HG03571 (cell line): Measurements from ENCODE around the gene NSRP1.
"Not testable (repeated sequence)": the region's sequence is repeated elsewhere in the genome, so short reads cannot be mapped to it uniquely, and the experiment has no call there.

Experiments used
- ATAC-seq: cut with Tn5 transposase; IDR thresholded peaks from one replicate; pipeline ENCODE4 v1.9.1; 2021; ENCODE audit not compliant: unreplicated experiment

The NSRP1 gene

DNA sequence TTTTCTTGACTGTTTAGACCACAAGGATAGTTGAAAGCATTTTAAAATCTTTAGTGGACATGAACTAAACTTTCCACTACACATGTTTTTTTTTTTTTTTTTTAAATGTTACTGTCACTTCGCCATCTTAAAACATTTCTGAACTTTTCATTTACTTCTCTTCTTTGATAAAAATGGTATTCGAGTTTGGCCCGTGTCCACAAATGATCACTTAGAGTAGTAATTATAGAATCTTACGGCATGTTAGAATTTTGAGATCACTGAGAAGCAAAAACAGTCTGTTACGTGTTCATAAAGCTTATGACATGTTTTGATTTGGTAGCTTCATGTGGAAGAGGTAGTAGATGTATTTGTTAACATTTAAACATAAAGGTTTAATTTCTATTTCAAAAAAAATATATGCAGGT, 1.1 kb downstream of the NSRP1 start:
- ATAC-seq: no peak

DNA sequence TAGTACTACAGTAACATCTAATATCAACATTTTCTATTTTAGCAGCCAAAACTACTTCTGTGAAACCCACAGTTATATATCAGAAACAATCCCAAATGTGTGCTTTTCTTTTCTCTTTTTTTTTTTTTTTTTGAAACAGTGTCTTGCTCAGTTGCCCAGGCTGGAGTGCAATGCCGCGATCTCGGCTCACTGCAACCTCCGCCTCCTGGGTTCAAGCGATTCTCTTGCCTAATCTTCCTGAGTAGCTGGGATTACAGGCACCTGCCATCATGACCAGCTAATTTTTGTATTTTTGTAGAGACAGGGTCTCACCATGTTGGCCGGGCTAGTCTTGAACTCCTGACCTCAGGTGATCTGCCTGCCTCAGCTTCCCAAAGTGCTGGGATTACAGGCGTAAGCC, 2.0 kb downstream of the NSRP1 start:
- ATAC-seq: not testable (repeated sequence)

DNA sequence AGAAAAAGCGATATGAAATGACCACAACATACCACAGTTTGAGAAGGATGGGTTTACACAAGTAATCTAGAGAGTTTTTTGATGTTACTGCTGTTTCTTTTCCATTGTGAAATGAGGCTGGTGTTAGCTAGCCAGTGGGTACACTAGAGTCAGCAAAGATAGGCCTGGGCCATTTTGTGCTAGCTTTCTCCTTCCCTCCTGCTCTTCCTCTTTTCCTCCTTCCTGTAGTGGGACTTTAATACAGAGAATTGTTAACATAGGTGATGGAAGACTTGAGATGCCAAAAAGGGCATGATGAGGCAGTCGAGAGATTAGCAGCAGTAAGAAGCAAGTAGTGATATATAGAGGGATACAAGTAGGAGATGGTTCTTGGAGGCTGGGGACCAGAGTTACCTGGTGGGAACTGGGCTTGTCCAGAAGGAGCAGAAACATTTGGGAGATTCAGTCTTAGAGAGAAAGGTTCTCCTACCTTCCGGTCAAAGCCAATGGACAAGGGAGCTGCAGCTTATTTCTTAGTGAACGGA, 7.7 kb downstream of the NSRP1 start:
- no peak for ATAC-seq

DNA sequence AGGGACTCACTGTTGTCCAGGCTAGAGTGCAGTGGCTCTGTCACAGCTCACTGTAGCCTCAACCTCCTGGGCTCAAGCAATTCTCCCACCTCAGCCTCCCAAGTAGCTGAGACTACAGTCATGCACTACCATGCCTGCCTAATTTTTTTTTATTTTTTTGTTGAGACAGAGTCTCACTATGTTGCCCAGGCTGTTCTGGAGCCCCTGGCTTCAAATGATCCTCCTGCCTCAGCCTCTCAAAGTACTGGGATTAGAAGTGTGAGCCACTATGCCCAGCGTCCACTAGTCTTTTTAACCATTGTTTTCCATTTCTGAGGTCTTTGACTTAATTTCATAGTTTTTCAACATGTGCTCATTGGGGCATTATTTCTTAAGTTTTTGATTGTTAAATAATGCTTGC, 13.5 kb downstream of the NSRP1 start:
- no peak for ATAC-seq

DNA sequence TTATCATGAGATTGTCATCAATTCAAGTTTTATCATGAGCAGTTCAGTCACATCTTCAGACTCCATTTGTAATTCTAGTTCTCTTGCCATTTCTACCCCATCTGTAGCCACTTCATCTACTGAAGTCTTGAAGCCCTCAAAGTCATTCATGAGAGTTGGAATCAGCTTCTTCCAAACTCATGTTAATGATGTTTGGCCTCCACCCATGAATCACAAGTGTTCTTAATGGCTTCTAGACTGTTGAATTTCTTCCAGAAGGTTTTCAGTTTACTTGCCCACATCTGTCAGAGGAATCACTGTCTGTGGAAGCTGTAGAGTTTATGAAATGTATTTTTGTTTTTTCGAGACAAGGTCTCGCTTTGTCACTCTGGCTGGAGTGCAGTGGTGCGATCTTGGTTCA, 16.0 kb downstream of the NSRP1 start:
- ATAC-seq: no peak

DNA sequence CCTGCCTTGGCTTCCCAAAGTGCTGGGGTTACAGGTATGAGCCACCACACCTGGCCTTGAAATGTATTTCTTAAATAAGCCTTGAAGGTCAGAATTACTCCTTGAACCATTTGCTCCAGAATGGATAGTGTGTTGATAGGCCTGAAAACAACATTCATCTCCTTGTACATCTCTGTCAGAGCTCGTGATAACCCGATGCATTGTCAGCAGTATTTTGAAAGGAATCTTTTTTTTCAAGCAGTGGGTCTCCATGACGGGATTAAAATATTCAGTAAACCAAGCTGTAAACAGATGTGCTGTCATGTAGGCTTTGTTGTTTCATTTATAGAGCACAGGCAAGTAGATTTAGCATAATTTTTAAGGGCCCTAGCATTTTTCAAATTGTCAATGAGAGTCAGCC, 16.6 kb downstream of the NSRP1 start:
- no peak for ATAC-seq

DNA sequence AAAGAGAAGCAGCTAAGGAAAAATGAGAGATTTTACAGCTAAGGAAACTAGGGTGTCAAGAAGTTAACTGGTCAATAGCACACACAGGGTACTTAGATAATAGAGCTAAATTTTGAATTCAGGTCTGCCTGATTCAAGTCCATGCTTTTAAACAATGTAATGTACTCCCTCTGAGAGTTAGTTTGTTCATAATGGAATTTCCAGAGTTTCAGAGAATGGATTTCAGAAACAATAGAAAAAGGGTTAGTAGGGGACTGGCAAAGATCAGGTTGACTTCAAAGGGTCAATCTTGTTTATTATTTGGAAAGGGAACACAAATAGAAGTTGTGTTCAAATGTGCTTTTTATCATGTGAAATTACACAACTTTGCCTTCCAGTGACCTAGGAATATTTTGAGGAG, 17.9 kb downstream of the NSRP1 start:
- ATAC-seq: no peak

DNA sequence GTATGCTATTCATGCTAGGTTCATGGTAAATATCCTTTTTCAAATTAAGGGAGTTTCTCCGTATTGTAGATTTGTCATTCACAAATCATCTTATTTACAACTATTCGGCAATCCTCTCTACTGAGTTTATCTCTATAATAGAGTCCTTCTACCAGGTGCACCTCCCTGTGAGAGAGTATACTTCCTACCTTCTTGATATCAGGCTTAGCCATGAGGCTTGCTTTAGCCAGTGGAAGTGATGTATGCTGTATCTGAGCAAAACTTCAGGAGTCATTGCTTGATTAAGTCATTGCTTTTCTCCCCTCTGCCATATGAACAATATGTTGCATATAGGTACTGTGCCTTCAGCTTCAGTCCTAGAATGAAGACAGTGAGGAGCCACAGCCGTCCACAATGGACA, 20.5 kb downstream of the NSRP1 start:
- no peak for ATAC-seq

DNA sequence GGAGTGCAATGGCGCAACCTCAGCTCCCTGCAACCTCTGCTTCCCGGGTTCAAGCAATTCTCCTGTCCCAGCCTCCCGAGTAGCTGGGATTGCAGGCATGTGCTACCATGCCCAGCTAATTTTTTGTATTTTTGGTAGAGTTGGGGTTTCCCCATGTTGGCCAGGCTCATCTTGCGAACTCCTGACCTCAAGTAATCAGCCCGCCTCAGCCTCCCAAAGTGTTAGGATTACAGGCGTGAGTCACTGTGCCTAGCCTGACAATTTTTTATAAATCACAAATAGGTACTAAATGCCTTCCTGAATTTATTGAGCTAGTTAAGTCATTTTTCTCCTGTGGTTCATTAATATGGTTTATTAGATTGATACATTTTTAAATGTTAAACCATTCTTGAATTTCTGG, 31.2 kb downstream of the NSRP1 start:
- not testable (repeated sequence) for ATAC-seq

DNA sequence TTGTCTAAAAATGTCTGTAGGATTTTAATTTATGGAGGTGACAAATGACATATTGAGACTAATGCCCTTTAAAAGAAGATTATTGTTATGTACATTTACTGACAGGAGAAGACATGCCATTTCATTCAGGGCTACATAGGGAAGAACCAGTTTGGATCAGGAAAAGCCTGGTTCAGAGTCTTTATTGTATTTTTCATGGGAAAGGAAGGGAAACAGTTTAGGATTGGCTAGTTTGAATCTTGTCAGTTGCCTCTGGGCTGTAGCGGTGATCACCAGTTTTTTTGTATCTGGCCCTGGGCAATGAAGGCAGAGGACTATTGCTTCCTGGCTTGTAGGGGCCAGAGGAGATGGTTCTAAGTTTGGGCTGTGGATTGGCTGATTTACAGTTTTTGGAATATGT, 31.8 kb downstream of the NSRP1 start:
- ATAC-seq: no peak

DNA sequence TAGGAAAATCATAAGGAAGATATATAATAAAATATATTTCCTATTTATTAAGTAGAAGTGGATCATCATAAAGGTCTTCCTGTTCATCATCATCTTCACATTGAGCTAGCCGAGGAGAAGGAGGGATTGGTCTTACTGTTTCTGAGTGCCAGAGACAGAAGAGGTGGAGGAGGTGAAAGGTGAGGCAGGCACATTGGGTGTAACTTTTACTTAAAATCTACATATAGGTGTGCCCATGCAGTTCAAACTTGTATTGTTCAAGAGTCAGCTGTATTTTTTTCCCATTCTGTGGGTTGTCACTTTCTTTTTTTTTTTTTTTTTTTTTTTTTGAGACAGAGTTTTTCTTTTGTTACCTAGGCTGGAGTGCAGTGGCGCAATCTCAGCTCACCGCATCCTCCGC, 34.9 kb downstream of the NSRP1 start:
- ATAC-seq: no peak

DNA sequence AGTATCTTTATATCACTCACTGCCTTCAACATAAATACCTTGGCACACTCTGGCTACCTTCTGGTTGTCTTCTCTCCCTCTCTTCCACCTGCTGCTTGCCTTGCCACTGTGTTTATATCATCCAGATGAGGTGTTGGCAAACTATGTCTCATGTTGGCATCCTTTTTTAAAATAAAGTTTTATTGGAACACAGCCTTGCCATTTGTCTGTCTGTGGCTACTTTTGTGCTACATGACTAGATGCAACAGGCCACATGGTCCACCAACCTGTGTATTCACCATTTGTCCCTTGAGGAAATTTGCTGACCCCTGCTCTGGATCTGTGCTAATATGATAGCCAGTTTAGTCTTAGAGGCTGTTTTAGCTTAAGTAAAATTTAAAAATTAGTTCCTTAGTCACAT, 36.8 kb downstream of the NSRP1 start:
- no peak for ATAC-seq

DNA sequence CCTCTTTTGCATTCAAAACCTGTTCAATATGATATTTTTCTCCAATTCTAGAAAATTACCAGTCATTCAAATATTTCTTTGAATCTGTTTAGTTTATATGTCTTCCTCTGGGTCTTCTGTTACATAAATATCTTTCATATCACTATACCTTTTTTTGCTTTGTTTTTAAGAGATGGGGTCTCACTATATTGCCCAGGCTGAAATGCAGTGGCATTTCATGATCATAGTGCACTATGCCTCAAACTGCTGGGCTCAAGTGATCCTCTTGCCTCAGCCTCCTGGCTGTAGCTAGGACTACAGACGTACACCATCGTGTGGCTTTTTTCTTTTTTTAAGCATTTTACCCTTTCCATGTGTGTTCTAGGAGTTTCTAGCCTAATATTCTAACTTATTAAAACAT, 38.8 kb downstream of the NSRP1 start:
- no peak for ATAC-seq

DNA sequence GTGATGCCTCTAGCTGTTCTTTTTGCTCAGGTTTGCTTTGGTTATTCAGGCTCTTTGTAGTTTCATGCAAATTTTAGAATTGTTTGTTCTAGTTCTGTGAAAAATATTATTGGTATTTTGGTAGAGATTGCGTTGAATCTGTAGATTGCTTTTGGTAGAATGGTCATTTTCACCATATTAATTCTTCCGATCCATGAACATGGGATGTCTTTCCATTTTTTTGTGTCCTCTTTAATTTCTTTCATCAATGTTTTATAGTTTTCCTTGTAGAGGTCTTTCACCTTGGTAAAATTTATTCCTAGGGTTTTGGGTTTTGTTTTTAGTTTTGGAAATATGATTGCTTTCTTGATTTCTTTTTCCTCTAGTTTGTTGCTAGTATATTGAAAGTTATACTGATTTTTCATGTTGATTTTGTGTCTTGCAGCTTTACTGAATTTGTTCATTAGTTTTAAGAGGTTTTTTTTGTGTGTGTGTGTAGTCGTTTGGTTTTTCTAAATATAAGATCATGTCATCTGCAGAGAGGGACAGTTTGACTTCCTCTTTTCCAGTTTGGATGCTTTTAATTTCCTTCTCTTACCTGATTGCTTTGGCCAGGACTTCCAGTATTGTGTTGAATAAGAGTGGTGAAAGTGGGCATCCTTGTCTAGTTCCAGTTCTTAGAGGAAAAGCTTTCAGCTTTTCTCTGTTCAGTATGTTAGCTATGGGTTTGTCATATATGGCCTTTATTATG, 42.4 kb downstream of the NSRP1 start:
- no peak for ATAC-seq

DNA sequence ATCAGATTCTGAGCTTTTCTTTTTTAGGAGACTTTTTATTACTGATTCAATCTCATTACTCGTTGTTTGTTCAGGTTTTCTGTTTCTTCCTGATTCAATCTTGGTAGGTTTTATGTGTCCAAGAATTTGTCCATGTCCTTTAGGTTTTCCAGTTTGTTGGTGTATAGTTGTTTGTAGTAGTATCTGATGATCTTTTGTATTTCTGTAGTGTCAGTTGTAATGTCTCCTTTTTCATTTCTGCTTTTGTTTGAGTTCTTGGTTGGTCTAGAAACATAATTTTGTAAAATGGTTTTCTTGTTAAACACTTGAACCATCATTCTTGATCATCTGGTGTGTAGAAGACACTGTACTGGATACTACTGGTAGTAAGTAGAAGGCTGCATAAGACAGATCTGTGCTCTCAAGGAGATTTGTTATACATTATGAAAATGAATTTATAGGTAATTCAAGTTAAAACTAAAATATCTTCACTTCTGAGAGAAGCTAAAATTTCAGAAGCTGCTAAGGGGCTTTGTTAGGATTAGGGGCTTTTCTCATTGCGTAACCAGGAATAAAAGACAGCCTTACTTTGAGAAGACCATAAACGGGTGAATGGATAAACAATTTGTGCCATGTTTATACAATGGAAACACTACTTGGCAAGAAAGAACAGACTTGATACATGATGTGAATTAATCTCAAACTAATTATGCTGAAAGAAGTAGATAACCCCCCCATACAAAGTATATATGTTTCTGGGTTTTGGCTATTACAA, 44.0 kb downstream of the NSRP1 start:
- ATAC-seq: no peak

DNA sequence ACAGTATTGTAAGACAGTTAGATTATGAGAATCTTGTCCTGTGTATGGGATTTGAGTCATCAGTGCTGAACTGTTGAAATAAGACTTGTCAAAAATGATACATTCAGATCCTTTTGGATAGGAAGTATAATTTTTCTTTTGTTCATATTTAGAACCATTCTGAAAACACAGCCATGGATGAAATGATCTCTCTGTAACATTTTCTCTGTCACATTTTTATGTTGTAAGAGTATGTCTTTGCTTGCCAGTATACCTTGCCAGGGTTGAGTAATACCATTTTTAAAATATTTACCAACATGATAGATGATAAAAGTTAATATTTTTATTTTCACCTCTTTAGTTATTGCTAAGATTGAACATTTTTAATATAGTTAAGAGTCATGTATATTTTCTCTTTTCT, 45.0 kb downstream of the NSRP1 start:
- ATAC-seq: no peak

DNA sequence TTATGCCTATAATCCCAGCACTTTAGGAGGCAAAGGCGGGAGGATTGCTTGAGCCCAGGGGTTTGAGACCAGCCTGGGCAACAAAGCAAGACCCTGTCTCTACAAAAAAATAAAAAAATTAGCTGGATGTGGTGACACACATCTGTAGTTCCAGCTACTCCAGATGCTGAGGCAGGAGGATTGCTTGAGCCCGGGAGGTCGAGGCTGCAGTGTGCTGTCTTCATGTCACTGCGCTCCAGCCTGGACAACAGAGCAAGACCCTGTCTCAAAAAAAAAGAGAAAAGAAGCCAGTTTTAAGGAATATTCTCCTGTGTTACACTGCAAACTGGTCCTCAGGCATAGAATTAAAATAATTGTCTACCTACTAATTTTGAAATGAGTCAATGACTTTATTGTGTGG, 47.9 kb downstream of the NSRP1 start:
- no peak for ATAC-seq

DNA sequence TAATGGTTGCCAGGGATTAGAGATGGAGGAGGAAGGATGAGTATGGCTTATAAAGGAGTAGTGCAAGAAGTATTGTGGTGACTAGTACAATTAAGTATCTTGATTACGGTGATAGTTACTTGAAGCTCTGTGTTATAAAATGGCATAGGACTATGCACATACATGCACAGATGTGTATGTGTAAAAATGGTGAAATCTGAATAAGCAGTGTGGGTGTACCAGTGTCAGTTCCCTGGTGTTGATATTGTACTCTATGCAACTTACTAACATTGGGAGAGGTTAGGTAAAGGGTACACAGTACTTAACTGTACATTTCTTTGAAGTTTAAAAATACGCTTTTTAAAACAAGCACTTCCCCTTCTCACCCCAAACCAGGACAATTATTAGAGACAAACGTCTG, 48.5 kb downstream of the NSRP1 start:
- ATAC-seq: no peak

DNA sequence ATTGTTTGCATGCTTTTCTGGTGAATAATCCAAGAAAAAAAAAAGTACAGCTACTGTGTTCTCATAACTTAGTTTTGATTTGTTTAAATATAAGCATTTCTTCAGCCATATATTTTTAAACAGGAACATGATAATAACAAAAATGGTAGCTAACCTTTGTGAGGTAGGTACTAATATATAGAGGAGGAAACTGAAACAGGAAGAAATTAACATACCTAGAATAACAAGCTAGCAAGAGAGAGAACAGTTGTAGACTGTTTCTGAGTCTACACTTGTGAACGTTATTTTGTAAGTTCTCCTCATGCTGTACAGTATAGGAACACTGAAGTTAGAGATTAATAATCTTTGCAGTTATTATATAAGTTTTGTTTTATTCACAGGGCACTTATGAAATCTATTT, 49.3 kb downstream of the NSRP1 start:
- ATAC-seq: no peak

DNA sequence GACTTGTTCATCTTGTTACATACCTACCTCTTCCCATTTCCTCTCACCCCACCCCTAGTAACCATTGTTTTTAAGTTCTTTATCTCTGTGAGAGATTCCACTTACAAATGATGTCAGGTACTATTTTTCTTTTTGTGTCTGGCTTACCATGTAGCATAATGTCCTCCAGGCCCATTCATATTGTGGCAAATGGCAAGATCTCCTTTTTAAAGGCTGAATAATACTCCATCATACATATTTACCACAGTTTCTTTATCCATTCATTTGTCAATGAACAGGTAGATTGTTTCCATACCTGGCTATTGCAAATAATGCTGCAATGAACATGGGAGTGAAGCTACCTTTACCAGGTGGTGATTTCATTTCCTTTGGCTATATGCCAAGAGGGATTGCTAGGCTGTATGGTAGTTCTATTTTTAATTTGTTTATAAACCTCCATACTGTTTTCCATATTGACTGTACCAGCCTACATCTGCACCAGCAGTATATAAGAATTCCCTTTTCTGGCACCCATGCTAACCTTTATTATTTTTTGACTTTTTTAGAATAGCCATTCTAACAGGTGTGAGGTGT, 53.9 kb downstream of the NSRP1 start:
- no peak for ATAC-seq

DNA sequence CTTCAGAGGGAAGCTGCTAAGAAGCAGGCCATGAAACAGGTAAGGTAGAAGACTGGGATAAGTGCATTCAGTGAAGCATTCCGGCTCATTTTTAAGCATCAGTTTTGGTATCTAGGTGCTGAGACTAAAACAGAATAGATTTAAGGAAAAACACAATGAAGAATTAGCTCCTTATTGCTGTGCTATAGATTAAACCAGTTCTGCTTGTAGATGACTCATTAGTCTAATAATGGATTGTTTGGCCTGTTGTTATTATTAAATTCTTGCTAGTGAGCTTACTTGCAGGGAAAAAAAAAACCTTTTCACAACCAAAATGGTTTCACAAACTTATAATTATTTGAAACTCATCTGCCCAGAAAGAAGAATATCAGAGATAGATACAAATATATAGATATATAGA, 55.9 kb downstream of the NSRP1 start:
- no peak for ATAC-seq

DNA sequence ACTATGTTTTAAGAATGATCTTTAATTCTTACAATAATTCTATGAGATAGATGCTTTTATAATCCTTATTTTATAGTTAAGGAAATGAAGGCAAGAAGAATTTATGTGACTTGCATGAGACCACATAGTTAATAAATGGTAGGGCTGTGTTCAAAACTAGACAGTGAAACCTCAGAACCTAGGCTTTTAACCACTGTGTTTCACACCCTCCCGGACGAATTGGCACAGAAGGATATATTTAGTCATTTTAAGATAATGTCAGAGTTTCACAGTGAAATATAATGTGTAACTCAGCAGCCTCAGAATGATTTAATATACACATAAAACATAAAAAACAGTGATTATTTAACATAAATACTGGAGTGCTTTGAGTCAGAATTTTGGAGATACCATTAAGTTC, 57.0 kb downstream of the NSRP1 start:
- ATAC-seq: peak; percentile 82
